Gastroesophageal sphincter (tissue), 4 donors: Measurements from ENCODE around the gene TRIM38. TPM values are rescaled to one million over a fixed set of nuclear protein-coding genes. Genes with fewer than 3 reads are reported as not detected.
A peak's percentile ranks its signal among the peaks of the same experiment; 100 is the strongest.

Experiments used
- ATAC-seq: fragments of 150-250 bp; one replicate; pipeline ENCODE4 v1.9.1; 2016; ENCODE audit warnings: mild to moderate bottlenecking, moderate library complexity
- H3K27ac ChIP-seq, 4 donors: fragments of 200-600 bp; sonication (generic) in 3 of 4; 1 replicate in 3 of 4; 2 replicates in 1 of 4; pipeline ENCODE4 v1.5.1; 2016 to 2019
- H3K27me3 ChIP-seq: fragments of 200-600 bp; sonication (generic); one replicate; pipeline ENCODE4 v1.5.1; 2019
- H3K36me3 ChIP-seq, 2 donors: fragments of 200-600 bp; sonication (generic); one replicate each; pipeline ENCODE4 v1.5.1; 2019; ENCODE audit warnings: control low read depth in 1 of 2
- H3K4me1 ChIP-seq, 3 donors: fragments of 200-600 bp; sonication (generic); 1 replicate in 2 of 3; 2 replicates in 1 of 3; pipeline ENCODE4 v1.5.1; 2016 to 2019; ENCODE audit warnings: control low read depth in 2 of 3
- H3K4me3 ChIP-seq, 2 donors: fragments of 200-600 bp; sonication (generic); one replicate each; pipeline ENCODE4 v1.5.1; 2019; ENCODE audit warnings: mild to moderate bottlenecking in 1 of 2, moderate library complexity in 1 of 2
- H3K9me3 ChIP-seq, 3 donors: fragments of 200-600 bp; sonication (generic); one replicate each; pipeline ENCODE4 v1.5.1; 2017 to 2019; ENCODE audit warnings: control low read depth in 2 of 3
- CTCF ChIP-seq, 4 experiments: fragments of 200-600 bp in 2 of 4; fragments of 450-650 bp in 2 of 4; sonication (generic) in 1 of 4; IDR thresholded peaks; one replicate each; pipeline ENCODE4 v1.5.1; 2017 to 2019; ENCODE audit warnings: antibody characterized with exemption in 4 of 4, mild to moderate bottlenecking in 2 of 4, moderate library complexity in 2 of 4
- EP300 ChIP-seq: sonication (generic); formaldehyde crosslinking; IDR thresholded peaks from one replicate; pipeline ENCODE4 v1.6.1; 2017; ENCODE audit warnings: antibody characterized with exemption, mild to moderate bottlenecking
- POLR2A ChIP-seq, 2 donors: fragments of 450-650 bp; IDR thresholded peaks; one replicate each; pipeline ENCODE4 v1.6.1; 2017; ENCODE audit warnings: antibody characterized with exemption in 2 of 2, mild to moderate bottlenecking in 2 of 2, moderate library complexity in 1 of 2
- POLR2AphosphoS5 ChIP-seq: sonication (generic); formaldehyde crosslinking; IDR thresholded peaks from one replicate; pipeline ENCODE4 v1.6.1; 2017; ENCODE audit warnings: antibody characterized with exemption
- WGBS, 2 donors: methylation state at CpG; one replicate each; pipeline ENCODE4 v1.1.5; 2018; ENCODE audit warnings: low coverage in 1 of 2; 5-methylcytosine and 5-hydroxymethylcytosine counted together
- total RNA-seq, 4 donors: library from RNA; depleted of rRNA; stranded (reverse); fragments of >200 nt; gene quantifications; one replicate each; pipeline ENCODE4 v1.1.0, GENCODE V29; 2016

Gene TRIM38
- total RNA-seq, 4 donors from 2014 or later: 6.1 to 10.4 (median 8.2) TPM

DNA sequence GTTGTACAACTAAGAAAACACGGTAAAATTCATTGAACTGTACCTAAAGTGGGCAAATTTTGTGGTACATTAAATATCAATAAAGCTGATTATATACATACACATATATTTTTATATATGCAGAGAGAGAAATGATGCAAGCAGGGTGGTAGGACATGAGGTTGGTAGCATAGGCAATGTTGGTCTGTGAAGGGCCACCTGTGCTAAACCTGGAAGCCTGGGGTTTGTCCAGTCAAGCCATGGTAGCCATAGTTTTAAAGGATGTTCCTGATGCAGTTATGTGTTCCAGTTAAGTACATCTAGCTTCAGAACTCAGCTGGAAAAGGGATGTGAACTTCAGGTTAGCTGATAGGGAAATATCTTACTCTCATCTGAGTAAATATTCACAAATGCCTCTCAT lies 60.1 kb downstream of the TRIM38 start:
- no peak for ATAC-seq
- no peak overlapping the region for H3K4me3 ChIP-seq
- no peaks in the 10 kb centered on the region for H3K9me3 ChIP-seq
- H3K36me3 ChIP-seq: no peaks in the 10 kb centered on the region
- TF ChIP-seq POLR2AphosphoS5 (no peak), CTCF (IDR thresholded peaks at IDR 0.05) (no peak), EP300 (no peak), POLR2A (IDR thresholded peaks at IDR 0.05) (no peak)
- no peaks in the 10 kb centered on the region for H3K27me3 ChIP-seq
- WGBS, 2 donors: 38 to 56% methylated on average over 1 of the region's 1 CpG
- peak overlapping the region in 3 of 4 donors; percentile 58 to 99 (median 97) for H3K27ac ChIP-seq
- peaks cover 0 to 49% (median 8%) of the 10 kb centered on the region in 3 donors for H3K4me1 ChIP-seq

GRCh38 chr6:26024651-26025046 lies 62.0 kb downstream of the TRIM38 start:
- TF ChIP-seq POLR2AphosphoS5 (no peak), EP300 (no peak), POLR2A (IDR thresholded peaks at IDR 0.05) (no peak), CTCF (IDR thresholded peaks at IDR 0.05) (no peak)
- no peak for ATAC-seq
- H3K27ac ChIP-seq: peak overlapping the region; percentile 93 to 95 (median 94)
- H3K36me3 ChIP-seq: no peaks in the 10 kb centered on the region
- no peaks in the 10 kb centered on the region for H3K9me3 ChIP-seq
- no peaks in the 10 kb centered on the region for H3K27me3 ChIP-seq
- peaks cover 0 to 44% (median 9%) of the 10 kb centered on the region in 3 donors for H3K4me1 ChIP-seq
- H3K4me3 ChIP-seq: no peak overlapping the region
- WGBS, 2 donors: 90 to 93% methylated on average over 3 of the region's 3 CpGs

GRCh38 chr6:26025047-26025893 lies 62.7 kb downstream of the TRIM38 start:
- H3K27ac ChIP-seq: peak overlapping the region; percentile 93 to 95 (median 94)
- 70 to 72% methylated on average over 9 to 11 of the region's 17 CpGs for WGBS, 2 donors
- H3K36me3 ChIP-seq: no peaks in the 10 kb centered on the region
- TF ChIP-seq POLR2AphosphoS5 (peak; percentile 74), EP300 (no peak)
- no peaks in the 10 kb centered on the region for H3K9me3 ChIP-seq
- peak; percentile 35 for ATAC-seq
- no peaks in the 10 kb centered on the region for H3K27me3 ChIP-seq
- peaks cover 0 to 40% (median 9%) of the 10 kb centered on the region in 3 donors for H3K4me1 ChIP-seq
- H3K4me3 ChIP-seq: no peak overlapping the region

GRCh38 chr6:26025894-26026832 lies 63.6 kb downstream of the TRIM38 start:
- peak in 1 of 2 donors; percentile 47 for TF ChIP-seq POLR2A (IDR thresholded peaks at IDR 0.05)
- peak; percentile 81 for TF ChIP-seq POLR2AphosphoS5
- TF ChIP-seq EP300: no peak
- TF ChIP-seq CTCF (IDR thresholded peaks at IDR 0.05): peak; percentile 64 to 89 (median 85)
- H3K27me3 ChIP-seq: no peaks in the 10 kb centered on the region
- H3K36me3 ChIP-seq: no peaks in the 10 kb centered on the region
- H3K27ac ChIP-seq: peak overlapping the region; percentile 93 to 95 (median 94)
- peak overlapping the region; percentile 66 to 69 for H3K4me3 ChIP-seq
- H3K9me3 ChIP-seq: no peaks in the 10 kb centered on the region
- whole genome bisulfite sequencing, 2 donors: 0 to 2% methylated on average over 11 to 21 of the region's 23 CpGs
- peaks cover 0 to 36% (median 9%) of the 10 kb centered on the region in 3 donors for H3K4me1 ChIP-seq
- peak; percentile 68 for ATAC-seq
